Keratinocyte (primary cell): ENCODE results near the gene LAMB1. TPM values are rescaled to one million over a fixed set of nuclear protein-coding genes. Genes with fewer than 3 reads are reported as not detected.

Source experiments
- DNase-seq: peaks from one replicate; pipeline ENCODE4 v3.0.0-alpha.2; 2011; ENCODE audit warnings: low read depth, missing footprints, low spot score
- FAIRE-seq: peaks from 2 replicates; lab custom pipeline; 2011; peaks lifted over from hg19 to GRCh38; lab: Jason Lieb, UNC
- H2AFZ ChIP-seq: 2 replicates; pipeline ENCODE4 v1.6.0; 2012; ENCODE audit warnings: low read length, control low read depth, inconsistent platforms; ENCODE audit not compliant: control insufficient read depth
- H3K27ac ChIP-seq: 2 replicates; pipeline ENCODE4 v1.5.1; 2011; ENCODE audit warnings: low read length; ENCODE audit not compliant: control insufficient read depth, insufficient read depth
- H3K27me3 ChIP-seq: 3 replicates; pipeline ENCODE4 v1.6.0; 2011; ENCODE audit warnings: low read length; ENCODE audit not compliant: control insufficient read depth, insufficient read depth; ENCODE audit errors: extremely low read depth
- H3K36me3 ChIP-seq, 2 experiments: 2 replicates in 1 of 2; 3 replicates in 1 of 2; pipeline ENCODE4 v1.5.1; 2011; ENCODE audit warnings: low read length in 2 of 2, mild to moderate bottlenecking in 1 of 2; ENCODE audit not compliant: control insufficient read depth in 2 of 2, insufficient read depth in 2 of 2; ENCODE audit errors: extremely low read depth in 1 of 2
- H3K4me1 ChIP-seq: 3 replicates; pipeline ENCODE4 v1.5.1; 2011; ENCODE audit warnings: low read length; ENCODE audit not compliant: control insufficient read depth, insufficient read depth; ENCODE audit errors: extremely low read depth
- H3K4me2 ChIP-seq: 3 replicates; pipeline ENCODE4 v1.6.0; 2011; ENCODE audit warnings: low read depth, low read length; ENCODE audit not compliant: control insufficient read depth, insufficient read depth; ENCODE audit errors: extremely low read depth
- H3K4me3 ChIP-seq, 3 experiments: fragments of 200-600 bp in 1 of 3; sonication (generic) in 1 of 3; 2 replicates in 2 of 3; 3 replicates in 1 of 3; pipeline ENCODE4 v1.5.1; 2011 to 2016; ENCODE audit warnings: low read length in 3 of 3, mild to moderate bottlenecking in 3 of 3, control low read depth in 2 of 3, inconsistent platforms in 1 of 3, low read depth in 1 of 3, mixed read lengths in 1 of 3, mixed run types in 1 of 3, moderate library complexity in 1 of 3; ENCODE audit not compliant: control insufficient read depth in 2 of 3, insufficient read depth in 2 of 3; ENCODE audit errors: extremely low read depth in 1 of 3
- H3K79me2 ChIP-seq: 2 replicates; pipeline ENCODE4 v1.6.0; 2012; ENCODE audit warnings: low read length; ENCODE audit not compliant: control insufficient read depth, insufficient read depth
- H3K9ac ChIP-seq: 3 replicates; pipeline ENCODE4 v1.6.0; 2011; ENCODE audit warnings: low read length; ENCODE audit not compliant: control insufficient read depth, insufficient read depth; ENCODE audit errors: extremely low read depth
- H3K9me1 ChIP-seq: 3 replicates; pipeline ENCODE4 v1.6.0; 2011; ENCODE audit warnings: low read length; ENCODE audit not compliant: control insufficient read depth, insufficient read depth; ENCODE audit errors: extremely low read depth
- H3K9me3 ChIP-seq: 2 replicates; pipeline ENCODE4 v1.5.1; 2012; ENCODE audit warnings: low read depth, low read length; ENCODE audit not compliant: control insufficient read depth
- H4K20me1 ChIP-seq: 3 replicates; pipeline ENCODE4 v1.6.0; 2011; ENCODE audit warnings: low read length; ENCODE audit not compliant: control insufficient read depth, insufficient read depth; ENCODE audit errors: extremely low read depth
- EZH2 ChIP-seq: IDR thresholded peaks from one replicate; pipeline ENCODE4 v1.6.1; 2012; ENCODE audit warnings: inconsistent platforms, mild to moderate bottlenecking, low read length, moderate library complexity
- dilution Hi-C: fragments of 300-500 bp; cut with MboI; formaldehyde crosslinking; loops from one replicate; pipeline ENCODE4 v1.7.0; 2020; ENCODE audit warnings: low sequenced_read_pairs; ENCODE audit not compliant: extremely low pct_ligation_motif_present
- polyA plus RNA-seq, 5 experiments: library from polyadenylated mRNA; depleted of rRNA in 3 of 5; stranded (reverse) in 3 of 5; stranded (forward) in 1 of 5; unstranded in 1 of 5; fragments of >200 nt; gene quantifications; 1 replicate in 1 of 5; 2 replicates in 3 of 5; 3 replicates in 1 of 5; pipeline versions ENCODE4 v1.2.1 to v1.2.3, GENCODE V29; 2011 to 2012; ENCODE audit warnings: missing spikeins in 2 of 5, low read depth in 1 of 5, low replicate concordance in 1 of 5
- TF ChIP-seq, protein P1 (sequence below), 3 experiments: IDR thresholded peaks in 1 of 3; conservative IDR thresholded peaks in 1 of 3; optimal IDR thresholded peaks in 1 of 3; 2 replicates in 2 of 3; 3 replicates in 1 of 3; pipeline versions ENCODE3 to v1.5.1; 2011; ENCODE audit warnings: low read length in 3 of 3, mild to moderate bottlenecking in 3 of 3, moderate library complexity in 2 of 3, control low read depth in 1 of 3, inconsistent platforms in 1 of 3; ENCODE audit not compliant: insufficient read depth in 2 of 3; ENCODE audit errors: extremely low read depth in 1 of 3

LAMB1 gene
- polyA plus RNA-seq, 1 donor (not counting 4 experiments of a cell fraction or from before 2014, with no cell fraction given), result 97.9 TPM

GRCh38 chr7:107951896-107952295, 51.1 kb downstream of the LAMB1 start:
- no peaks in the 10 kb centered on the region for H3K9me3 ChIP-seq
- no peaks in the 10 kb centered on the region for H4K20me1 ChIP-seq
- H3K9me1 ChIP-seq, result peaks cover 1% of the 10 kb centered on the region
- peaks cover 33% of the 10 kb centered on the region for H3K4me1 ChIP-seq
- dilution Hi-C loops, result no loop called here
- TF ChIP-seq EZH2, result no peak
- TF ChIP-seq, protein P1, sequence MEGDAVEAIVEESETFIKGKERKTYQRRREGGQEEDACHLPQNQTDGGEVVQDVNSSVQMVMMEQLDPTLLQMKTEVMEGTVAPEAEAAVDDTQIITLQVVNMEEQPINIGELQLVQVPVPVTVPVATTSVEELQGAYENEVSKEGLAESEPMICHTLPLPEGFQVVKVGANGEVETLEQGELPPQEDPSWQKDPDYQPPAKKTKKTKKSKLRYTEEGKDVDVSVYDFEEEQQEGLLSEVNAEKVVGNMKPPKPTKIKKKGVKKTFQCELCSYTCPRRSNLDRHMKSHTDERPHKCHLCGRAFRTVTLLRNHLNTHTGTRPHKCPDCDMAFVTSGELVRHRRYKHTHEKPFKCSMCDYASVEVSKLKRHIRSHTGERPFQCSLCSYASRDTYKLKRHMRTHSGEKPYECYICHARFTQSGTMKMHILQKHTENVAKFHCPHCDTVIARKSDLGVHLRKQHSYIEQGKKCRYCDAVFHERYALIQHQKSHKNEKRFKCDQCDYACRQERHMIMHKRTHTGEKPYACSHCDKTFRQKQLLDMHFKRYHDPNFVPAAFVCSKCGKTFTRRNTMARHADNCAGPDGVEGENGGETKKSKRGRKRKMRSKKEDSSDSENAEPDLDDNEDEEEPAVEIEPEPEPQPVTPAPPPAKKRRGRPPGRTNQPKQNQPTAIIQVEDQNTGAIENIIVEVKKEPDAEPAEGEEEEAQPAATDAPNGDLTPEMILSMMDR (optimal IDR thresholded peaks at IDR 0.05 in 1 of 3, IDR thresholded peaks at IDR 0.05 in 1 of 3, conservative IDR thresholded peaks at IDR 0.05 in 1 of 3; ENCODE audit: extremely low read depth in 1 of 3, insufficient read depth in 2 of 3, low read length in 3 of 3), result no peak
- H3K4me2 ChIP-seq, result no peak overlapping the region
- no peak overlapping the region for H3K9ac ChIP-seq
- H3K79me2 ChIP-seq, result no peaks in the 10 kb centered on the region
- H3K27me3 ChIP-seq, result no peaks in the 10 kb centered on the region
- no peak overlapping the region for H3K4me3 ChIP-seq
- peaks cover 17 to 36% of the 10 kb centered on the region in 2 experiments for H3K36me3 ChIP-seq
- no peak for DNase-seq
- FAIRE-seq, result no peak
- H3K27ac ChIP-seq, result no peak overlapping the region
- H2AFZ ChIP-seq, result no peak overlapping the region

DNA sequence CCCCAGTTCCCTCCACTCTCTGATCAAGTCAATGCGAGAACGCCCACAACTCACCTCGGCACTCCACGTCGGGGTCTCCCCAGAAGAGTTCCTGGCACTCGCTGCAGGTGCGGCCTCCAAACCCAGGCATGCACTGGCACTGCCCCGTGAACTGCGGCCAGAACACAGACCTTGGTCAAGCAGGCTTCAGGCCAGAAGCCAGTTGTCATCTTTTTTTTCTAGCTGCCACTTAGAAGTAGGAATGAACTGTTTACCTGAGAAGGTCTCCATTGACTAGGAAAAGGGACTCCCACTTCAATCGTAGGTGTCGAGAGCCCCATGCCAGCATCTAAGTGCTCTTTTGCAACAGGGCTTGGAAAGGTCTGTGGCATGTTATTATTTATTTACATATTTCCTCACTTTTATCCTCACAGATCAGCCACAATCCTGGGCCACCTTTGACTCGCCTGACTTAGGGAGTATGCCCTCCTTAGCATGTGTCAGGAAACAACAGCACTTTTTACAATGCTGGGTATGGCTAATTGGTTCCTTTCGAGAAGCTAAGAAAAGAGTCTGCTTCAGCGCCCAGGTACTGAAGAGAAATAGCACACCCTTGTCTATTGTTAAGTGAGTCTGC, 51.7 kb downstream of the LAMB1 start:
- FAIRE-seq, result no peak
- no peak for DNase-seq
- H3K79me2 ChIP-seq, result no peaks in the 10 kb centered on the region
- no peak overlapping the region for H3K4me2 ChIP-seq
- no peaks in the 10 kb centered on the region for H4K20me1 ChIP-seq
- no peak overlapping the region for H3K9ac ChIP-seq
- peaks cover 17 to 35% of the 10 kb centered on the region in 2 experiments for H3K36me3 ChIP-seq
- no peak overlapping the region for H3K4me3 ChIP-seq
- no peaks in the 10 kb centered on the region for H3K9me3 ChIP-seq
- H3K27me3 ChIP-seq, result no peaks in the 10 kb centered on the region
- H3K4me1 ChIP-seq, result peaks cover 36% of the 10 kb centered on the region
- dilution Hi-C loops, result no loop called here
- peaks cover 3% of the 10 kb centered on the region for H3K9me1 ChIP-seq
- TF ChIP-seq EZH2, result no peak
- TF ChIP-seq, protein P1 (optimal IDR thresholded peaks at IDR 0.05 in 1 of 3, IDR thresholded peaks at IDR 0.05 in 1 of 3, conservative IDR thresholded peaks at IDR 0.05 in 1 of 3; ENCODE audit: extremely low read depth in 1 of 3, insufficient read depth in 2 of 3, low read length in 3 of 3), result no peak
- H2AFZ ChIP-seq, result no peak overlapping the region
- H3K27ac ChIP-seq, result no peak overlapping the region
